Activated T-cell treated with anti-CD3 and anti-CD28 coated beads for 24 hours (primary cell): ENCODE measurements around the gene ABHD5.
A peak's percentile ranks its signal among the peaks of the same experiment; 100 is the strongest.
"Not testable (repeated sequence)": the region's sequence is repeated elsewhere in the genome, so short reads cannot be mapped to it uniquely, and the experiment has no call there.

ENCODE experiments used
- DNase-seq: peaks from one replicate; pipeline ENCODE4 v3.0.0-alpha.2; 2020; ENCODE audit warnings: low read depth

ABHD5 gene

DNA sequence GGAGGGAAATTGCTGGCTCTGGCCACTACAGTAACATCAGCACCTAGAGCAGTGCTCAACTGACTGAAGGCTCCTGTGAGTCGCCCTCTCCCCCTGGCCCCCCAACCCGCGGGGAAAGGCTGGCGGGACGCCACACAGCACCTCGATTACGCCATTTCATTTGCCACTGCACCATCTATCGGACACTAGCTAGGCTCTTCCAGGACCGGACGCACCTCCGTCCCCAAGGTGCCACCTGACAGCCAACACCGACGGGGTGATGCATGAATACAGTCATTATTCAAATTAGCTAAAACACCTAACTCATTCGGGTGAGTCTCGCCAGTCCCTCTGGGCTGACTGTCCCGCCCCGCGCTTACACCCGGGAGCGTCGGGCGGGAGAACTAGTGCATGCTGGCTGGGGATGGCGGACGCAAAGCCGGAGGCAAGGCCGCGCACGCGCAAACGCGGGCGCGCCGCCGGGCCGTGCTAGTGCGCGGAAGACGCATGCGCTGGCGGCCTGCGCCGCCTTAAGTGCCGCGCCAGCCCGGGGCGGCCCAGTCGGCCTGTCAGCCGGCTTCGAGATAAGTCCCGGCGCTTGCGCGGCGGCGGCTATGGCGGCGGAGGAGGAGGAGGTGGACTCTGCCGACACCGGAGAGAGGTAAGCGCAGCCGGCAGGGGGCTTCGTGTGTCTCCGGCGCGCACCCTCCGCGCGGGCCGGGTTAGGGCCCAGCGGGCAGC is at the start of gene ABHD5:
Gene ABHD5 (plus strand): TSS at position 539 of the 720 bp plus-strand sequence. CDS start 55 bp downstream, at position 594.
- DNase-seq, result peak; percentile 85

- no peak for DNase-seq
Measured at GRCh38 chr3:43641306-43642114, 49.2 kb upstream of the ABHD5 start.

- DNase-seq, result no peak
Measured at GRCh38 chr3:43644443-43644842, 46.3 kb upstream of the ABHD5 start.

DNA sequence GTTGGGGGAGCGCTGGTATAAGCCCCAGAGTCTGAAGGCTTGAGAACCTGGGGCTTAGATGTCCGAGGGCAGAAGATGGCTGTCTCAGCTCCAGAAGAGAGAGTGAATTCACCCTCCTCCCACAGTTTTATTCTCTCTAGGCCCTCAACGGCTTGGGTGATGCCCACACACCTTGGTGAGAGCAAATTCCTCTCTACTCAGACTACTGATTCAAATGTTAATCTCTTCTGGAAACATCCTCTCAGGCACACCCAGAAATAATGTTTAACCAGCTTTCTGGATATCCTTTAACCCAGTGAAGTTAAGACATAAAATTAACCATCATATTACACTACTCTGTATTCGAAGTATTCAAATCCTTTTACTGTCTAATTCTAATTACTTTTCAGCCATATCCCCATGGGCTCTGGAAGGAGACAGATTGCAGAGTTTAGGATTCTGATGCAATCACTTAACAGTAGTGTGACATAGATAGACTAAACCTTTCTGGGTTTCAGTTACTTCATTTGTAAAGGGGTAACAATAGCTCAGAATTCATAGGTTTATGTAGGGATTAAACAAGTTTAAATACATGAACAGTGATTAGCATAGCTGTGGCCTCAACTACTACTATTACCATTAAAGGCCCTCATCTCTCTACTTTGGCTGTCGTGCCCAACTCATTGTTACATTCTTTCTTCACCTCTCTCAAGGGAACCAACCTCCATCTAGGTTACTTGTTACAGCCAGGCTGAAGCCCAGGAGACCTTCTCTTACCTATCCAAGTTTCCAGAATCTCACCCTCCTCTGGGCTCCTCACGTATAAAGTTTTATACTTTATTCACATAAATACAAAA is 43.2 kb upstream of the ABHD5 start:
- DNase-seq, result no peak

GRCh38 chr3:43648957-43649356 is 41.8 kb upstream of the ABHD5 start:
- DNase-seq, result no peak

- no peak for DNase-seq
Measured at GRCh38 chr3:43649365-43649968, 41.3 kb upstream of the ABHD5 start.

DNA sequence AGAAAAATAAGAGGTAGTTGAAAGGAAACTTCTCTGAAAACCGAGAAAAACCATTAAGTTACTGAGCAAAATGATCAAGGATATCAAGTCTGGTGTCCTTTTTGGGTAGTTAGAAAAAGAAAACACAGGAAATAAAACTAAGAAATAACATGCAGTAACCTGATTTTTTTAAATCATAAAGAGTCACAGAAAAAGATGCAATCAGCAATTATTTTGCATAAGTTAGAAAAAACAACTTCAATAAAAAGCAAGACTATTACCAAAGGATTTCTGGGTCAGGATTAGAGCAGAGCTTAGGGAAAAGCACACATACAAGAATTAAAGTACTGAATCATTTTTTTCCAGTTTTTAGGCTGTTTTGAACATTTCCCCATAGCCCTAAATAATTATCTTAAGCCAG is 40.4 kb upstream of the ABHD5 start:
- DNase-seq, result no peak

GRCh38 chr3:43656390-43656789 is 34.3 kb upstream of the ABHD5 start:
- not testable (repeated sequence) for DNase-seq

DNA sequence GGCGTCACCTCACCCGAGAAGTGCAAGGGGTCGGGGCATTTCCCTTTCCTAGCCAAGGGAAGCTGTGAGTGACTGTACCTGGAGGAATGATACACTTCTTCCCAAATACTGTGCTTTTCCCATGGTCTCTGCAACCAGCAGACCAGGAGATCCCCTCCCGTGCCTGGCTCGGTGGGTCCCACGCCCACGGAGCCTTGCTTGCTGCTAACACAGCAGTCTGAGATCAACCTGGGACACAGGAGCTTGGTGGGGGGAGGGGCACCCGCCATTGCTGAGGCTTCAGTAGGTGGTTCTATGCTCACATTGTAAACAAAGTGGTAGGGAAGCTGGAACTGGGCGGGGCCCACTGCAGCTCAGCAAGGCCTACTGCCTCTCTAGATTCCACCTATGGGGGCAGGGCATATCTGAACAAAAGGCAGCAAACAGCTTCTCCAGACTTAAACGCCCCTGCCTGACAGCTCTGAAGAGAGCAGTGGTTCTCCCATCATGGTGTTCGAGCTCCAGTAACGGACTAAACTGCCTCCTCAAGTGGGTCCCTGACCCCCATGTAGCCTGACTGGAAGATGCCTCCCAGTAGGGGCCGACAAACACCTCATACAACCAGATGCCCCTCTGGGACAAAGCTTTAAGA is 31.4 kb upstream of the ABHD5 start:
- DNase-seq, result no peak

GRCh38 chr3:43661376-43661775 is 29.4 kb upstream of the ABHD5 start:
- not testable (repeated sequence) for DNase-seq

GRCh38 chr3:43665011-43665410 is 25.7 kb upstream of the ABHD5 start:
- DNase-seq, result not testable (repeated sequence)

GRCh38 chr3:43670635-43671522 is 19.9 kb upstream of the ABHD5 start:
- no peak for DNase-seq

- no peak for DNase-seq
Measured at GRCh38 chr3:43674345-43675085, 16.2 kb upstream of the ABHD5 start.

- no peak for DNase-seq
Measured at GRCh38 chr3:43675593-43675992, 15.1 kb upstream of the ABHD5 start.

DNA sequence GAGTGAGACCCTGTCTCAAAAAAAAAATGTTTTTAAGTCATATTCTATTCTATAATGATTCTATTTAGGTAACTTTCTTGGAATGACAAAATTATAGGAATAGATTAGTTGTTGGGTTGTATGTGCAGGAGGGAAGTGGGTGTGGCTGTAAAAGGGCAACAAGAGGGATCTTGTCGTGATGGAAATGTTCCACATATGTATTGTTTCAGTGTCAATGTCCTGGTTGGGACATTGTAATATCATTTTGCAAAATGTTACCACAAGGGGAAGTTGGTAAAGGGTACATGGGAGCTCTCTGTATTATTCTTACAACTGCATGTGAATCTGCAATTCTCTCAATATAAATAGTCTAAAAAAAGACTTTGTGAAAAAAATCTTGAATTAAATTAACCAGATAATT is 14.3 kb upstream of the ABHD5 start:
- no peak for DNase-seq

DNA sequence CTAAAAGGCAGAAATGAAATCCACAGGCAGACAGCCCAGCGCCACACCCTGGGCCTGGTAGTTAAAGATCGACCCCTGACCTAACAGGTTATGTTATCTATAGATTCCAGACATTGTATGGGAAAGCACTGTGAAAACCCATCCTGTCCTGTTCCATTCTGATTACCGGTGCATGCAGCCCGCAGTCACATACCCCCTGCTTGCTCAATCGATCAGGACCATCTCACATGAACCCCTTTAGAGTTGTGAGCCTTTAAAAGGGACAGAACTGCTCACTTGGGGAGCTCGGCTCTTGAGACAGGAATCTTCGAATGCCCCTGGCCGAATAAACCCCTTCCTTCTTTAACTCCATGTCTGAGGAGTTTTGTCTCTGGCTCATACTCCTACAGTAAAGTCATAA is 12.4 kb upstream of the ABHD5 start:
- not testable (repeated sequence) for DNase-seq

- DNase-seq, result not testable (repeated sequence)
Measured at GRCh38 chr3:43678887-43679449, 11.8 kb upstream of the ABHD5 start.

- DNase-seq, result not testable (repeated sequence)
Measured at GRCh38 chr3:43680857-43681256, 9.9 kb upstream of the ABHD5 start.

DNA sequence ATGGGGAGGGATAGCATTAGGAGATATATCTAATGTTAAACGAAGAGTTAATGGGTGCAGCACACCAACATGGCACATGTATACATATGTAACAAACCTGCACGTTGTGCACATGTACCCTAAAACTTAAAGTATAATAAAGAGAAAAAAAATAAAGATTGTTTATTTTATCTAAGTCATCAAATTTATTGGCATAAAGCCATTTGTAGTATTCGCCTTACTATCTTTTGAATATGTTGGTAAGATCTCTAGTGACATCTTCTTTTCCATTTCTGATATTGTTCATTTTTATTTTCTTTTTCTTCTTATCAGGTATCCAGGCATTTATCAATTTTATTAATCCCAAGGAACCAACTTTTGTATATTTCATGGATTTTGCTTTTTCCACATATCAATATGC is 5.8 kb upstream of the ABHD5 start:
- no peak for DNase-seq
